ENCODE data around the gene SLC7A5.

Gene SLC7A5

DNA sequence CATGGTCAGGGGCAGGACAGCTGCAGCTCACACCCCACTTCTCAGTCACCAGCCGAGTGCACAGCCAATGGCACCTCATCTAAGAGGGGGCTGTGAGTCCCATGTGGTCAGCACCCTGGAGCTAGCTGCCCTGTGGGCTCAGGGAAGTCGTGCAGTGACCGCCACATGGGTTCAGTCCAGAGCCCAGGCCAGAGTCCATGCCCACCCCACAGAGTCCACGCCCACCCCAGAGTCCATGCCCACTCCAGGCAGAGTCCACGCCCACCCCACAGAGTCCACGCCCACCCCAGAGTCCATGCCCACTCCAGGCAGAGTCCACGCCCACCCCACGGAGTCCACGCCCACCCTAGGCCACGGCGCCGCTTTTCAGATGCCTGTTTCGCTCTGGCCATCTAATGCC is 24.1 kb downstream of the SLC7A5 start:
- DNase-seq = no peak

DNA sequence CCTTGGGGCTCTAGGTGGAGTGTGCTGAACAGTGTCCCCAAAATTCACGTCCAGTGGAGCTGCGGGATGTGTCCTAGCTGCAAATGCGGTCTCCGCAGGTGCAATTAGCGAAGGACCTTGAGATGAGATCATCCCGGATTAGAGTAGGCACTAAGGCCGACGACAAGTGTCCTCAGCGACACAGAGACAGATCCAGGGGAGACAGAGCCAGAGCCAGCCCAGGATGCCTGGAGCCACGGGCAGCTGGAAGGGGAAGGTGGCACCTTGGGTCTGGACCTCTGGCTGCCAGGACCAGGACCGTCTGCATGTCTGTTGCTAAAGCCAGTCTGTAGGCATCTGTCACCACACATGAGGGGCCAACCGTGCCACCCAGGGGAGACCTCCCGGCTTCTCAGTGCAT is 24.5 kb downstream of the SLC7A5 start:
- no peak for DNase-seq

GRCh38 chr16:87844120-87844733 is 25.1 kb downstream of the SLC7A5 start:
- DNase-seq = no peak

DNA sequence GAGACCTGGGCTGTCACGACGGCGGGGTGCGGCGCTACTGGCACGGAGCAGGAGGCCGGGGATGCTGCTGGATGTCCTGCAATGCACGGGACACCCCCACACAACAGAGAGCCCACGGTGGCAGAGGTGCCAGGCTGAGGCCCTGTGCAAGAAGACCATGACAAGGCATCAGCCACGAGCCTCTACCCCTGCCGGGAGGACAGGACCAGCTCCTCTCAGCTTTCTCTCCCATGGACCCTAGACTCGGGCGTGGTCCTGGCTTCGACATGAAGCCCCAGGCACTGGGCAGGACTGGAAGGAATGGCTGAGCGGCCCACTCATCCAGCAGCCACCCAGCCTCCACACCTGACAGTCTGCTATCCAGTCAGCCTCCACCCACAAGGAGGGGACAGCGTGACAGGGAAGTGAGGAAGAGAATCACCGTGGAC is 25.6 kb downstream of the SLC7A5 start:
- DNase-seq = no peak

DNA sequence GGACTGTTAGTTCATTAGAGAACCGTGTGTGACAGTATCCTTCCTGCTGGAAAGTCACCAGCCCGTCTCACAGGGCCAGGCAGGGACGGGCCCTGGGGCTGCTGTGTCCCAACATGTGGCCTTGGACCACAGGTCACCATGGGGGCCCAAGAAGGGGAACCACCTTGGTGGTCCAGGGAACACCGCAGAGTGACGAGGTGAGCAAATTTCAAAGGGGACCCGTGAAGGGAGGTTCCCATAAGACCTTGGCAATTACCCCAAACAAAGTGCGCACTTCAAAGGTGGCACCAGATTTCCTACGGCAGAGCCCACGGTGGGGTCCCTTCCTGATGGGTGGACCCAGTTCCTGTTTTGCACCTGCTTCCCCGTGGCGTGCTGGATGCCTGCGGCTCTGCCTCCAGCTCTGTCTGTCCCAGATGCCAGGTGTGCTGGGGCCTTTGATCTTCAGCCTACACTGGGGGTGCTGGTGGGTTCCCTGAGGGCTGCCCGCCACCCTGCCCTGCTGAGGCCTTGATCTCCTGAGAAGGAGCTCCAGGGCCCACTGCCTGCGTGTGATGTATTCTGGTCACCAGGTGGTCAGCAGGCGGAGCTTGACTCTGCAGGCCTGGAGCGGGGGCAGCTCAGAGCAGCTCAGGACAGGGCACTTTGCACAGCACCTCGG is 27.0 kb downstream of the SLC7A5 start:
- DNase-seq = no peak

- DNase-seq = no peak
Measured at GRCh38 chr16:87841340-87842208, 27.7 kb downstream of the SLC7A5 start.

DNA sequence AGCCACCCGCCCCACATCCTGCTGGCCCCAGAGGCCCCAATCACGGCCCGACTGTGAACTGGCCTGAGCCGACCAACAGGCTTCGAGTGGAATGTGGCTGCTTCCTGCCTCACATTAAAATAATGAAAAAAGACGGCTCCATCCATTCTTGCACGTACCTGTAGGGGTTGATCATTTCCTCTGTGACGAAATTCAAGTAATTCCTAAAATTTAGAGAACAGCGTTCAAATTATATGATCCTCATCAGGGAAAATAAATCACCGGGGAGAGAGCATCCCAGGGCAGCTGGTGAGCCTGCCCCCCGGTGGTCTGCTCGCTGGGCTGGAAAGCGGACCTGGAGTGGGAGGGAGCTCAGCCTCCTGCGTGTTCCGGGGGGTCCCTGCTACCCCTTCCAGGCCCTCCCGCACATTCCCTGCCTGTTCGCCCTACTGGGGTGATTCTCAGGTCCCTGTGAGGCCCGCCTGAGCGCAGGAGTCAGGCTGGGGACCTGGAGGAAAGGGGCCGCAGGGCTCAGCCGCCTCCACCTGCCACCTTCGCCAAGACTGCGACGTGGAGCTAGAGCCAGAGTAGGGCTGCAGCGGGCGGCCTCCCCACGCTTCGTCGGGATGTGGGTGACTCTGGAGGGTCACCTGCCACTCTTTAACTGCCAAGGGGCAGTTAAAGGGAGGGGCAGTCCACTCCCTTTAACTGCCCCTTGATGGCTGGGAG is 28.9 kb downstream of the SLC7A5 start:
- DNase-seq = no peak

GRCh38 chr16:87839542-87840270 is 29.6 kb downstream of the SLC7A5 start:
- no peak for DNase-seq

- DNase-seq = no peak
Measured at GRCh38 chr16:87838643-87839541, 30.4 kb downstream of the SLC7A5 start.

GRCh38 chr16:87837627-87838289 is 31.5 kb downstream of the SLC7A5 start:
- peak in 1 of 2 experiments; percentile 16 for DNase-seq

GRCh38 chr16:87836844-87837581 is 32.3 kb downstream of the SLC7A5 start:
- DNase-seq = peak in 1 of 2 experiments; percentile 7

GRCh38 chr16:87836346-87836843 is 32.9 kb downstream of the SLC7A5 start:
- no peak for DNase-seq

- no peak for DNase-seq
Measured at GRCh38 chr16:87835882-87836331, 33.4 kb downstream of the SLC7A5 start.

GRCh38 chr16:87834668-87835473 is 34.4 kb downstream of the SLC7A5 start:
- peak in 1 of 2 experiments; percentile 35 for DNase-seq

DNA sequence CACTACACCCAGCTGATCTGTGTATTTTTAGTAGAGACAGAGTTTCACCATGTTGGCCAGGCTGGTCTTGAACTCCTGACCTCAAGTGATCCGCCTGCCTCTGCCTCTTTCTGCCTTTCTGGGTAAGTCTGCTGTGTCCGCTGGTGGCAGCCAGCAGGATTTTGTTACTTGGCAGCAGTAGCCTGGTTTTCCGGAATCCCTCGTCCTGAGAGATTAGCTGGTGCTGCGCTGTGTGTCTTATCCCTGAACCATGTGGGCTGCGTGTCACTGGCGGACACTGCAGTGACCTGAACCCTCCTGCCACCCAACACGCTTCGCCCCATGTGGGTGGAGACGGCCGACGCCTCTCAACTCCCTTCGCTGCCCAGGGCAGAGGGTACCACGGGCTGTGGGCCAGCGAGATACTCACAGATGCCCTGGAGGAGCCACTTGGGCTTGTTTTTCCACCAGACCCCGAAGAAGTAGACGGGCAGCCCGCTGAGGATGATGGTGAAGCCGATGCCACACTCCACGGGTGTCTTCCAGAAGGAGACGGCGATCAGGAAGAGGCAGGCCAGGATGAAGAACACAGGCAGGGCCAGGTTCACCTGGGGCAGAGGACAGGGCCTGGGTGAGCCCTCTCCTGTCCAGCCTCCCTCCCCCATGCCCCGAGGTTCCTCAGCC is 35.2 kb downstream of the SLC7A5 start:
- DNase-seq = peak in 1 of 2 experiments; percentile 1

DNA sequence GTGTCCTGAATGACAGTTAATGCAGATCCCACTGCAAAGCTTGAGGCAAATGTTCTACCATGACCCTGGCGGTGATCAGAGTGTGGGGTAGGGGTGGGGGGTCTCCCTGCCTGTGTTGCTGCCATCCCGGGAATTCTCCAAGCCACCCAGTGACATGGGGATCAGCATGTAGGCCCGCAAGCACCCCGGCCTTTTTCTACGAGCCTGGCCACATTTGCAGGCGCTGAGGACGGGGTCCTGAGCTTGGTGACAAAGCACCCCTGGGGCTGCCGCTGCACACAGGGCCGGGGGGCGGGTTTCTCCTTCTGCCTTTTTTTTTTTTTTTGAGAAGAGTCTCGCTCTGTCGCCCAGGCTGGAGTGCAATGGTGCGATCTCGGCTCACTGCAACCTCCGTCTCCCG is 35.8 kb downstream of the SLC7A5 start:
- DNase-seq = peak in 1 of 2 experiments; percentile 1

DNA sequence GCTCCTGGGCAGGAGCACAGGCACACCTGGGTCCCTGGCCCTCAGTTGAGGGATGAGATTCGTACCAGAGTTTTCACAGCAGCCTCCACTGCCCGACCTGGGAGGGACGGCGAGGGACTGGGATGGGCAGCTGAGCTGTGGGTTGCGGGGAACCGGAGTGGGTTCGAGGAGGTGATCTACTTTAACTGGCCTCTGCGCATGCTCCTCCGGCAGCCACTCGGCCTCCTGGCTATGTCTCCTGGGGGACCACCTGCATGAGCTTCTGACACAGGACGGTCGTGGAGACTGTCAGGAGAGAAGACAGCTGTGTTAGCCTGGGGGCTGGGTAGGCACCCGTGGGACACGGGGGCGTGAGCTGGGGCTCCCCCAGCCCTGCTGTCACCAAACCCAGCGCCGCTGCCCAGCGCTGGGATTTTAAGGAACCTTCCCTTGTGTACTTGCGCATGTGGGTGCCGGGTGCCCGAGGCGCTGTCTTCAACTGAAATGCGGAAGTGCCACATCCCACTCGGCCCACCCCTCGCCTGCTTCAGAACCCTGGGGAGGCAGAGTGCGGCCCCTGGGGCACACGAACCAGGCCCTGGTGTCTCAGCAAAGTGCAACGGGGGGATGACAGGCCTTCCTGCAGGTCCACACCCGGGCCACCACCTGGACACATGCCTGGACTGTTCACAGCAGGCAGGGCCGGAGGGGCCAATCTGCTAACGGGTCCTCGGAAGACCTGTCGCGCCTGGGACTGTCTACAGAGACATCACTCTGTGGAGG is 36.4 kb downstream of the SLC7A5 start:
- peak in 1 of 2 experiments; percentile 18 for DNase-seq
